K562 (cell line): ENCODE results near the gene PLOD1. TPM values are rescaled to one million over a fixed set of nuclear protein-coding genes. Genes with fewer than 3 reads are reported as not detected.

Source experiments
- GTF2A2 ChIP-seq: IDR thresholded peaks from 2 replicates; pipeline ENCODE4 v1.6.1; 2016; ENCODE audit warnings: mild to moderate bottlenecking, missing genetic modification characterization, missing compliant biosample characterization
- KDM5B ChIP-seq: fragments of 200-600 bp; sonication (generic); IDR thresholded peaks from 2 replicates; pipeline ENCODE4 v1.6.1; 2012; ENCODE audit warnings: low read depth, mild to moderate bottlenecking, moderate library complexity, low read length, control low read depth, inconsistent platforms; ENCODE audit not compliant: insufficient replicate concordance
- NCOR1 ChIP-seq: fragments of 450-650 bp; IDR thresholded peaks from 2 replicates; pipeline ENCODE4 v1.6.1; 2016; ENCODE audit warnings: mild to moderate bottlenecking, moderate library complexity
- PTBP1 ChIP-seq: fragments of 200-400 bp; formaldehyde crosslinking; IDR thresholded peaks from 2 replicates; pipeline ENCODE4 v1.6.1; 2017; ENCODE audit warnings: low read depth, low read length
- RAD21 ChIP-seq, 2 experiments: fragments of 250-450 bp in 1 of 2; fragments of 450-650 bp in 1 of 2; sonication (Bioruptor Pico) in 1 of 2; formaldehyde crosslinking in 1 of 2; IDR thresholded peaks in 1 of 2; conservative IDR thresholded peaks in 1 of 2; 2 replicates each; pipeline versions ENCODE4 v1.4.0 to v1.8.0; 2020 to 2022; ENCODE audit warnings: mild to moderate bottlenecking in 2 of 2, moderate library complexity in 1 of 2
- SOX6 ChIP-seq: fragments of 450-650 bp; IDR thresholded peaks from 2 replicates; pipeline ENCODE4 v1.6.1; 2014; ENCODE audit warnings: mild to moderate bottlenecking
- SRSF9 ChIP-seq: fragments of 200-400 bp; formaldehyde crosslinking; IDR thresholded peaks from 2 replicates; pipeline ENCODE4 v1.6.1; 2017; ENCODE audit warnings: low read depth, low read length, borderline replicate concordance
- ZNF184 ChIP-seq: sonication (generic); formaldehyde crosslinking; IDR thresholded peaks from 2 replicates; pipeline ENCODE4 v1.5.0; 2020; ENCODE audit warnings: missing genetic modification reagents
- ZNF584 ChIP-seq: fragments of 200-800 bp; sonication (Bioruptor generic); IDR thresholded peaks from 2 replicates; pipeline ENCODE4 v1.6.1; 2016; ENCODE audit warnings: low read depth, mild to moderate bottlenecking, missing genetic modification characterization, missing compliant biosample characterization
- ZSCAN29 ChIP-seq: fragments of 450-650 bp; IDR thresholded peaks from 2 replicates; pipeline ENCODE4 v1.6.1; 2017
- polyA plus RNA-seq, 8 experiments: library from polyadenylated mRNA; depleted of rRNA in 4 of 8; stranded (reverse) in 5 of 8; unstranded in 3 of 8; fragments of >200 nt; fragmentation: Nextera tagmentation in 2 of 8; fragmentation: Illumina TruSeq in 1 of 8; extraction: Ambion mirVana in 2 of 8; extraction: Trizol in 1 of 8; gene quantifications; 2 replicates each; pipeline versions ENCODE4 v1.2.1 to v1.2.3, GENCODE V29; 2011 to 2014; ENCODE audit warnings: inconsistent platforms in 1 of 8, missing spikeins in 1 of 8
- total RNA-seq, 7 experiments: library from RNA; depleted of rRNA in 6 of 7; stranded (reverse); fragments of >200 nt in 6 of 7; fragmentation: Illumina TruSeq in 2 of 7; extraction: Trizol in 2 of 7; gene quantifications; 2 replicates each; pipeline versions ENCODE4 v1.2.1 to v1.2.3, GENCODE V29; 2011 to 2021; ENCODE audit warnings: low replicate concordance in 1 of 7
- TF ChIP-seq, protein P1 (sequence below), 2 experiments: fragments of 450-650 bp in 1 of 2; IDR thresholded peaks; 2 replicates each; pipeline ENCODE4 v1.6.1; 2011 to 2017; ENCODE audit warnings: low read depth in 2 of 2, antibody characterized with exemption in 1 of 2, borderline replicate concordance in 1 of 2, low read length in 1 of 2, mild to moderate bottlenecking in 1 of 2, mixed read lengths in 1 of 2; ENCODE audit not compliant: control insufficient read depth in 1 of 2
- TF ChIP-seq, protein P2 (sequence below): fragments of 200-800 bp; sonication (Bioruptor generic); IDR thresholded peaks from 2 replicates; pipeline ENCODE4 v1.6.1; 2017; ENCODE audit warnings: missing genetic modification characterization, missing compliant biosample characterization
- TF ChIP-seq, protein P3 (sequence below): sonication (generic); formaldehyde crosslinking; IDR thresholded peaks from 2 replicates; pipeline ENCODE4 v1.8.1; 2023; ENCODE audit warnings: mild to moderate bottlenecking, missing genetic modification reagents
- TF ChIP-seq, protein P4 (sequence below): fragments of 200-800 bp; sonication (Bioruptor generic); IDR thresholded peaks from 2 replicates; pipeline ENCODE4 v1.6.1; 2016; ENCODE audit warnings: missing genetic modification characterization, missing compliant biosample characterization

PLOD1 gene
- total and polyA plus RNA-seq, 9 of the 15 experiments (the other 6 are each of a cell fraction or from before 2014, with no cell fraction given): 16.6 to 90.8 (median 52.7) TPM

DNA sequence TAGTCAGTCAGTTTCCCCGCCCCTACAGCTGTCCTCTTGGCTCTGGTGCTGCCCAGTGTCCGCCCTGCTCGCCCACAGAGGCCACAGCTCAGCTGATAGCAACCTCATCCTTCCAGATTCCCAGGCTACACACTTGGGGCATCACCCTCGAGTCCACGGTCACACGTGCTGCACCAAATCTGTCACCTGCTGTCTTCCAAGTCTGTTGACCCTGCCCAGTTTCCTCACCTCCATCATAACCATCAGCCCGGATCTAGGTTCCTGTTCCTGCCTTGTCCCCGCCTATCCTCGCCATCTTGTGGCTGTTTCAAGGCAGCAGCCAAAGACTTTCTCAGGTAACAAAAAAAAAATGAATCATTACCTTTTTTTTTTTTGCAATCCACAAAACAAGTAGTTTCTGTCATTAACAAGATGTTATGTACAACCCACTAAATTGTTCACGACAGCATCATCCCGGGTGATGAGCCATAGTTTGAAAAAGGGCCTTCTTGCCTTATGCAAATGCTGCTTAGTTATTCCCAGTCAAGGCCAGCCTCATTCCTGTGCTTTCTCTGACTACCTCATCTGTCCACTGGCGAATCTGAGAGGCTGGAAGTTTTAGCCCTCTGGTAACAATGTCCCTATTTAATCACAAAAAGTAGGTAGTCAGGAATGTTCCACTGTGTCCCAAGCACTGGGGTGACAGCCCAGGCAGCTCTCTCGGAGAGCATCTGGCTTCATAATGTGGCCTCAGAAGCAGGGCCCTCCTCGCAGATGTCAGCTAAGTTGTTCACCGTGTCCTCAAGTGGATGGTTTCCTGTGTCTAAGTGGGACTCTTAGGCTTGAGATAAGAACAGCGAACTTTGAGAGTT, 79.8 kb downstream of the PLOD1 start (continued):
- no peak for TF ChIP-seq SRSF9
- TF ChIP-seq, protein P1, sequence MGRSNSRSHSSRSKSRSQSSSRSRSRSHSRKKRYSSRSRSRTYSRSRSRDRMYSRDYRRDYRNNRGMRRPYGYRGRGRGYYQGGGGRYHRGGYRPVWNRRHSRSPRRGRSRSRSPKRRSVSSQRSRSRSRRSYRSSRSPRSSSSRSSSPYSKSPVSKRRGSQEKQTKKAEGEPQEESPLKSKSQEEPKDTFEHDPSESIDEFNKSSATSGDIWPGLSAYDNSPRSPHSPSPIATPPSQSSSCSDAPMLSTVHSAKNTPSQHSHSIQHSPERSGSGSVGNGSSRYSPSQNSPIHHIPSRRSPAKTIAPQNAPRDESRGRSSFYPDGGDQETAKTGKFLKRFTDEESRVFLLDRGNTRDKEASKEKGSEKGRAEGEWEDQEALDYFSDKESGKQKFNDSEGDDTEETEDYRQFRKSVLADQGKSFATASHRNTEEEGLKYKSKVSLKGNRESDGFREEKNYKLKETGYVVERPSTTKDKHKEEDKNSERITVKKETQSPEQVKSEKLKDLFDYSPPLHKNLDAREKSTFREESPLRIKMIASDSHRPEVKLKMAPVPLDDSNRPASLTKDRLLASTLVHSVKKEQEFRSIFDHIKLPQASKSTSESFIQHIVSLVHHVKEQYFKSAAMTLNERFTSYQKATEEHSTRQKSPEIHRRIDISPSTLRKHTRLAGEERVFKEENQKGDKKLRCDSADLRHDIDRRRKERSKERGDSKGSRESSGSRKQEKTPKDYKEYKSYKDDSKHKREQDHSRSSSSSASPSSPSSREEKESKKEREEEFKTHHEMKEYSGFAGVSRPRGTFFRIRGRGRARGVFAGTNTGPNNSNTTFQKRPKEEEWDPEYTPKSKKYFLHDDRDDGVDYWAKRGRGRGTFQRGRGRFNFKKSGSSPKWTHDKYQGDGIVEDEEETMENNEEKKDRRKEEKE (IDR thresholded peaks at IDR 0.05; ENCODE audit: borderline replicate concordance in 1 of 2, control insufficient read depth in 1 of 2, low read depth in 2 of 2, low read length in 1 of 2): no peak
- TF ChIP-seq PTBP1: no peak
- no peak for TF ChIP-seq SOX6
- TF ChIP-seq ZNF184 (CRISPR knock-in tag): no peak
- TF ChIP-seq, protein P2, sequence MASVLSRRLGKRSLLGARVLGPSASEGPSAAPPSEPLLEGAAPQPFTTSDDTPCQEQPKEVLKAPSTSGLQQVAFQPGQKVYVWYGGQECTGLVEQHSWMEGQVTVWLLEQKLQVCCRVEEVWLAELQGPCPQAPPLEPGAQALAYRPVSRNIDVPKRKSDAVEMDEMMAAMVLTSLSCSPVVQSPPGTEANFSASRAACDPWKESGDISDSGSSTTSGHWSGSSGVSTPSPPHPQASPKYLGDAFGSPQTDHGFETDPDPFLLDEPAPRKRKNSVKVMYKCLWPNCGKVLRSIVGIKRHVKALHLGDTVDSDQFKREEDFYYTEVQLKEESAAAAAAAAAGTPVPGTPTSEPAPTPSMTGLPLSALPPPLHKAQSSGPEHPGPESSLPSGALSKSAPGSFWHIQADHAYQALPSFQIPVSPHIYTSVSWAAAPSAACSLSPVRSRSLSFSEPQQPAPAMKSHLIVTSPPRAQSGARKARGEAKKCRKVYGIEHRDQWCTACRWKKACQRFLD (CRISPR knock-in tag): no peak; the same call in 1 of the 2 replicates
- 0 out of 4 replicates have a peak, but pooled peaks of 1 of the 2 experiments have one; percentile 3 for TF ChIP-seq RAD21 (CRISPR knock-in tag; conservative IDR thresholded peaks at IDR 0.05 in 1 of 2, IDR thresholded peaks at IDR 0.05 in 1 of 2)
- TF ChIP-seq NCOR1: no peak
- TF ChIP-seq KDM5B: peak; percentile 24
- TF ChIP-seq GTF2A2 (tag): no peak
- no peak for TF ChIP-seq ZSCAN29
- 0 out of 2 replicates have a peak, but pooled peaks have one; percentile 33 for TF ChIP-seq ZNF584 (CRISPR knock-in tag)
- TF ChIP-seq, protein P3, sequence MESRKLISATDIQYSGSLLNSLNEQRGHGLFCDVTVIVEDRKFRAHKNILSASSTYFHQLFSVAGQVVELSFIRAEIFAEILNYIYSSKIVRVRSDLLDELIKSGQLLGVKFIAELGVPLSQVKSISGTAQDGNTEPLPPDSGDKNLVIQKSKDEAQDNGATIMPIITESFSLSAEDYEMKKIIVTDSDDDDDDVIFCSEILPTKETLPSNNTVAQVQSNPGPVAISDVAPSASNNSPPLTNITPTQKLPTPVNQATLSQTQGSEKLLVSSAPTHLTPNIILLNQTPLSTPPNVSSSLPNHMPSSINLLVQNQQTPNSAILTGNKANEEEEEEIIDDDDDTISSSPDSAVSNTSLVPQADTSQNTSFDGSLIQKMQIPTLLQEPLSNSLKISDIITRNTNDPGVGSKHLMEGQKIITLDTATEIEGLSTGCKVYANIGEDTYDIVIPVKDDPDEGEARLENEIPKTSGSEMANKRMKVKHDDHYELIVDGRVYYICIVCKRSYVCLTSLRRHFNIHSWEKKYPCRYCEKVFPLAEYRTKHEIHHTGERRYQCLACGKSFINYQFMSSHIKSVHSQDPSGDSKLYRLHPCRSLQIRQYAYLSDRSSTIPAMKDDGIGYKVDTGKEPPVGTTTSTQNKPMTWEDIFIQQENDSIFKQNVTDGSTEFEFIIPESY (CRISPR knock-in tag): no peak
- TF ChIP-seq, protein P4, sequence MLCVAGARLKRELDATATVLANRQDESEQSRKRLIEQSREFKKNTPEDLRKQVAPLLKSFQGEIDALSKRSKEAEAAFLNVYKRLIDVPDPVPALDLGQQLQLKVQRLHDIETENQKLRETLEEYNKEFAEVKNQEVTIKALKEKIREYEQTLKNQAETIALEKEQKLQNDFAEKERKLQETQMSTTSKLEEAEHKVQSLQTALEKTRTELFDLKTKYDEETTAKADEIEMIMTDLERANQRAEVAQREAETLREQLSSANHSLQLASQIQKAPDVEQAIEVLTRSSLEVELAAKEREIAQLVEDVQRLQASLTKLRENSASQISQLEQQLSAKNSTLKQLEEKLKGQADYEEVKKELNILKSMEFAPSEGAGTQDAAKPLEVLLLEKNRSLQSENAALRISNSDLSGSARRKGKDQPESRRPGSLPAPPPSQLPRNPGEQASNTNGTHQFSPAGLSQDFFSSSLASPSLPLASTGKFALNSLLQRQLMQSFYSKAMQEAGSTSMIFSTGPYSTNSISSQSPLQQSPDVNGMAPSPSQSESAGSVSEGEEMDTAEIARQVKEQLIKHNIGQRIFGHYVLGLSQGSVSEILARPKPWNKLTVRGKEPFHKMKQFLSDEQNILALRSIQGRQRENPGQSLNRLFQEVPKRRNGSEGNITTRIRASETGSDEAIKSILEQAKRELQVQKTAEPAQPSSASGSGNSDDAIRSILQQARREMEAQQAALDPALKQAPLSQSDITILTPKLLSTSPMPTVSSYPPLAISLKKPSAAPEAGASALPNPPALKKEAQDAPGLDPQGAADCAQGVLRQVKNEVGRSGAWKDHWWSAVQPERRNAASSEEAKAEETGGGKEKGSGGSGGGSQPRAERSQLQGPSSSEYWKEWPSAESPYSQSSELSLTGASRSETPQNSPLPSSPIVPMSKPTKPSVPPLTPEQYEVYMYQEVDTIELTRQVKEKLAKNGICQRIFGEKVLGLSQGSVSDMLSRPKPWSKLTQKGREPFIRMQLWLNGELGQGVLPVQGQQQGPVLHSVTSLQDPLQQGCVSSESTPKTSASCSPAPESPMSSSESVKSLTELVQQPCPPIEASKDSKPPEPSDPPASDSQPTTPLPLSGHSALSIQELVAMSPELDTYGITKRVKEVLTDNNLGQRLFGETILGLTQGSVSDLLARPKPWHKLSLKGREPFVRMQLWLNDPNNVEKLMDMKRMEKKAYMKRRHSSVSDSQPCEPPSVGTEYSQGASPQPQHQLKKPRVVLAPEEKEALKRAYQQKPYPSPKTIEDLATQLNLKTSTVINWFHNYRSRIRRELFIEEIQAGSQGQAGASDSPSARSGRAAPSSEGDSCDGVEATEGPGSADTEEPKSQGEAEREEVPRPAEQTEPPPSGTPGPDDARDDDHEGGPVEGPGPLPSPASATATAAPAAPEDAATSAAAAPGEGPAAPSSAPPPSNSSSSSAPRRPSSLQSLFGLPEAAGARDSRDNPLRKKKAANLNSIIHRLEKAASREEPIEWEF (CRISPR knock-in tag): no peak
